Activated naive CD8-positive, alpha-beta T cell treated with anti-CD3 and anti-CD28 coated beads, Interleukin-2, amount 50 U/mL, for 24 hours (primary cell): Measurements from ENCODE around the gene TANC1.

Source experiments
- ATAC-seq: fragments of 150-1000 bp; cut with Tn5 transposase; one replicate; pipeline ENCODE4 v1.10.0; 2021
- DNase-seq: peaks from one replicate; pipeline ENCODE4 v3.0.0; 2021
- H3K27ac Mint-ChIP-seq: one replicate; pipeline ENCODE4 v1.8.0; 2021; ENCODE audit warnings: mild to moderate bottlenecking, mixed read lengths
- H3K27me3 Mint-ChIP-seq: one replicate; pipeline ENCODE4 v1.8.0; 2021; ENCODE audit warnings: mixed read lengths
- H3K36me3 Mint-ChIP-seq: one replicate; pipeline ENCODE4 v1.8.0; 2021; ENCODE audit warnings: low read depth, mixed read lengths
- H3K4me1 Mint-ChIP-seq: one replicate; pipeline ENCODE4 v1.8.0; 2021; ENCODE audit warnings: mixed read lengths
- H3K4me3 Mint-ChIP-seq: one replicate; pipeline ENCODE4 v1.8.0; 2021; ENCODE audit warnings: mild to moderate bottlenecking, moderate library complexity, mixed read lengths
- H3K9me3 Mint-ChIP-seq: one replicate; pipeline ENCODE4 v1.8.0; 2021; ENCODE audit warnings: mixed read lengths

TANC1 gene

GRCh38 chr2:158996378-158996993 is 28.0 kb downstream of the TANC1 start:
- DNase-seq (no peak), ATAC-seq (no peak)
- Mint-ChIP-seq H3K9me3 (no peaks in the 10 kb centered on the region), H3K4me3 (no peak overlapping the region), H3K27me3 (peaks cover 3% of the 10 kb centered on the region), H3K36me3 (no peaks in the 10 kb centered on the region), H3K27ac (no peak overlapping the region), H3K4me1 (peaks cover 2% of the 10 kb centered on the region)

GRCh38 chr2:158997037-158997790 is 28.8 kb downstream of the TANC1 start:
- ATAC-seq, result no peak
- DNase-seq, result no peak
- no peaks in the 10 kb centered on the region for H3K9me3 Mint-ChIP-seq
- no peak overlapping the region for H3K27ac Mint-ChIP-seq
- H3K36me3 Mint-ChIP-seq, result no peaks in the 10 kb centered on the region
- peaks cover 2% of the 10 kb centered on the region for H3K4me1 Mint-ChIP-seq
- H3K27me3 Mint-ChIP-seq, result peaks cover 3% of the 10 kb centered on the region
- H3K4me3 Mint-ChIP-seq, result no peak overlapping the region

- no peak for DNase-seq
- peaks cover 2% of the 10 kb centered on the region for H3K4me1 Mint-ChIP-seq
- H3K9me3 Mint-ChIP-seq, result no peaks in the 10 kb centered on the region
- peaks cover 3% of the 10 kb centered on the region for H3K27me3 Mint-ChIP-seq
- H3K27ac Mint-ChIP-seq, result no peak overlapping the region
- no peak overlapping the region for H3K4me3 Mint-ChIP-seq
- ATAC-seq, result no peak
- H3K36me3 Mint-ChIP-seq, result no peaks in the 10 kb centered on the region
Measured at GRCh38 chr2:158998551-158999248, 30.3 kb downstream of the TANC1 start.

GRCh38 chr2:158999458-158999857 is 31.0 kb downstream of the TANC1 start:
- H3K4me1 Mint-ChIP-seq, result peaks cover 2% of the 10 kb centered on the region
- DNase-seq (no peak), ATAC-seq (no peak)
- no peaks in the 10 kb centered on the region for H3K9me3 Mint-ChIP-seq
- peaks cover 3% of the 10 kb centered on the region for H3K27me3 Mint-ChIP-seq
- H3K4me3 Mint-ChIP-seq, result no peak overlapping the region
- H3K36me3 Mint-ChIP-seq, result no peaks in the 10 kb centered on the region
- no peak overlapping the region for H3K27ac Mint-ChIP-seq

- Mint-ChIP-seq H3K4me1 (peaks cover 2% of the 10 kb centered on the region), H3K9me3 (no peaks in the 10 kb centered on the region), H3K4me3 (no peak overlapping the region), H3K36me3 (no peaks in the 10 kb centered on the region), H3K27ac (no peak overlapping the region), H3K27me3 (peaks cover 3% of the 10 kb centered on the region)
- DNase-seq, result no peak
- ATAC-seq, result no peak
Measured at GRCh38 chr2:159000072-159000471, 31.6 kb downstream of the TANC1 start.

- Mint-ChIP-seq H3K4me3 (no peak overlapping the region), H3K4me1 (peaks cover 2% of the 10 kb centered on the region), H3K9me3 (peaks cover 3% of the 10 kb centered on the region), H3K36me3 (no peaks in the 10 kb centered on the region), H3K27ac (no peak overlapping the region), H3K27me3 (peaks cover 1% of the 10 kb centered on the region)
- no peak for DNase-seq
- no peak for ATAC-seq
Measured at GRCh38 chr2:159002462-159003111, 34.1 kb downstream of the TANC1 start.

GRCh38 chr2:159003555-159003954 is 35.1 kb downstream of the TANC1 start:
- Mint-ChIP-seq H3K36me3 (no peaks in the 10 kb centered on the region), H3K4me1 (peaks cover 2% of the 10 kb centered on the region), H3K27ac (no peak overlapping the region), H3K27me3 (peaks cover 3% of the 10 kb centered on the region), H3K4me3 (no peak overlapping the region), H3K9me3 (peaks cover 4% of the 10 kb centered on the region)
- DNase-seq, result no peak
- no peak for ATAC-seq

- no peak for ATAC-seq
- peaks cover 4% of the 10 kb centered on the region for H3K9me3 Mint-ChIP-seq
- H3K4me3 Mint-ChIP-seq, result no peak overlapping the region
- peaks cover 6% of the 10 kb centered on the region for H3K27me3 Mint-ChIP-seq
- DNase-seq, result no peak
- no peaks in the 10 kb centered on the region for H3K4me1 Mint-ChIP-seq
- H3K27ac Mint-ChIP-seq, result no peak overlapping the region
- no peaks in the 10 kb centered on the region for H3K36me3 Mint-ChIP-seq
Measured at GRCh38 chr2:159004849-159005248, 36.4 kb downstream of the TANC1 start.

- H3K4me1 Mint-ChIP-seq, result peaks cover 2% of the 10 kb centered on the region
- ATAC-seq (no peak), DNase-seq (no peak)
- H3K4me3 Mint-ChIP-seq, result no peak overlapping the region
- H3K27me3 Mint-ChIP-seq, result peaks cover 10% of the 10 kb centered on the region
- peaks cover 15% of the 10 kb centered on the region for H3K9me3 Mint-ChIP-seq
- peaks cover 2% of the 10 kb centered on the region for H3K36me3 Mint-ChIP-seq
- no peak overlapping the region for H3K27ac Mint-ChIP-seq
Measured at GRCh38 chr2:159009940-159010339, 41.5 kb downstream of the TANC1 start.

GRCh38 chr2:159010340-159010739 is 41.9 kb downstream of the TANC1 start:
- H3K36me3 Mint-ChIP-seq, result peaks cover 2% of the 10 kb centered on the region
- H3K27ac Mint-ChIP-seq, result no peak overlapping the region
- peaks cover 10% of the 10 kb centered on the region for H3K27me3 Mint-ChIP-seq
- peaks cover 17% of the 10 kb centered on the region for H3K9me3 Mint-ChIP-seq
- ATAC-seq (no peak), DNase-seq (peak; percentile 4)
- H3K4me1 Mint-ChIP-seq, result peaks cover 2% of the 10 kb centered on the region
- no peak overlapping the region for H3K4me3 Mint-ChIP-seq

- H3K4me3 Mint-ChIP-seq, result no peak overlapping the region
- peaks cover 10% of the 10 kb centered on the region for H3K27me3 Mint-ChIP-seq
- peak; percentile 36 for ATAC-seq
- H3K36me3 Mint-ChIP-seq, result peaks cover 7% of the 10 kb centered on the region
- peaks cover 2% of the 10 kb centered on the region for H3K4me1 Mint-ChIP-seq
- H3K27ac Mint-ChIP-seq, result no peak overlapping the region
- no peak for DNase-seq
- peaks cover 23% of the 10 kb centered on the region for H3K9me3 Mint-ChIP-seq
Measured at GRCh38 chr2:159010963-159011362, 42.5 kb downstream of the TANC1 start.

- Mint-ChIP-seq H3K4me1 (peaks cover 2% of the 10 kb centered on the region), H3K4me3 (no peak overlapping the region), H3K9me3 (peaks cover 29% of the 10 kb centered on the region), H3K27ac (no peak overlapping the region), H3K36me3 (peaks cover 9% of the 10 kb centered on the region), H3K27me3 (peaks cover 10% of the 10 kb centered on the region)
- DNase-seq (no peak), ATAC-seq (no peak)
Measured at GRCh38 chr2:159012142-159012541, 43.7 kb downstream of the TANC1 start.

- no peak overlapping the region for H3K27ac Mint-ChIP-seq
- ATAC-seq, result no peak
- no peak overlapping the region for H3K4me3 Mint-ChIP-seq
Measured at GRCh38 chr2:159013103-159013502, 44.7 kb downstream of the TANC1 start.

GRCh38 chr2:159015174-159015573 is 46.7 kb downstream of the TANC1 start:
- ATAC-seq, result no peak

More at GRCh38 chr2:159013103-159013502, 44.7 kb downstream of the TANC1 start:
- peaks cover 8% of the 10 kb centered on the region for H3K27me3 Mint-ChIP-seq
- peaks cover 2% of the 10 kb centered on the region for H3K4me1 Mint-ChIP-seq
- H3K36me3 Mint-ChIP-seq, result peaks cover 9% of the 10 kb centered on the region
- no peak for DNase-seq
- peaks cover 29% of the 10 kb centered on the region for H3K9me3 Mint-ChIP-seq

More at GRCh38 chr2:159015174-159015573, 46.7 kb downstream of the TANC1 start:
- Mint-ChIP-seq H3K27me3 (peaks cover 4% of the 10 kb centered on the region), H3K4me1 (peaks cover 2% of the 10 kb centered on the region), H3K27ac (no peak overlapping the region), H3K9me3 (peaks cover 29% of the 10 kb centered on the region), H3K4me3 (no peak overlapping the region), H3K36me3 (peaks cover 9% of the 10 kb centered on the region)
- no peak for DNase-seq
